ENCODE data around the gene NAGLU.

DNA sequence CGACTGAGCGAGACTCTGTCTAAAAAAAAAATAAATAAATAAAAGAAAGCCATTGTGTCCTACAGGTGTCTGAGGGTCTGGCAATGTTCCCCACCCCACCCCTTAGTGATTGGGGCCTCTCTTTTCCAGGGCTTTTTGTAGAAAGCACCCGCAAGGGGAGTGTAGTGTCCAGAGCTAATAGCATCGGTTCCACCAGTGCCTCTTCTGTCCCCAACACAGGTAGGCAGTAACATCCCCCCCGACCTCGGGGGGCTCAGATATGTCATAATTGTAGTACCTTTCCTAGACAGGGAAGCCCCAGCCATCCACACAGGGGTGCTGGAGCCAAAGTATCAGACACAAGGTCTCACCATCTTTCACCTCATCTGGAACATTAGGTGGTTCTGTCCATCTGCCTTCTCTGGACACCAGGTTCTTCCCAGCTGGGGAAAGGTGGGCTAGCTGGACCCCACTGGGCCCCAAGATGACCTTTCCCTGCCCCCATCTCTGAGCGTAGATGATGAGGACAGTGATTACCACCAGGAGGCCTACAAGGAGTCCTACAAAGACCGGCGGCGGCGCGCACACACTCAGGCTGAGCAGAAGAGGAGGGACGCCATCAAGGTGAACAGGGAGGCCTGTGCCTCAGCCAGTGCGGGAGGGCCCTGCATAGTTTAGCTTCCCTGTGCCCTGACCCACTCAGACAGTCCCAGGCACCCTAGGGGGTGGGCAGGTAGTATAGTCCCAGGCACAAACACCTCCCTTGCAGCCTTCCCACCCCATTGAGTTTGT, 32.5 kb downstream of the NAGLU start:
- TF ChIP-seq POLR2AphosphoS5 (IDR thresholded peaks at IDR 0.05) (no peak), POLR2A (IDR thresholded peaks at IDR 0.05) (no peak)

Measured in prostate gland (tissue), 1 donor.